ENCODE data around the gene NR0B2.
"Not testable (repeated sequence)": the region's sequence is repeated elsewhere in the genome, so short reads cannot be mapped to it uniquely, and the experiment has no call there.

NR0B2 gene

DNA sequence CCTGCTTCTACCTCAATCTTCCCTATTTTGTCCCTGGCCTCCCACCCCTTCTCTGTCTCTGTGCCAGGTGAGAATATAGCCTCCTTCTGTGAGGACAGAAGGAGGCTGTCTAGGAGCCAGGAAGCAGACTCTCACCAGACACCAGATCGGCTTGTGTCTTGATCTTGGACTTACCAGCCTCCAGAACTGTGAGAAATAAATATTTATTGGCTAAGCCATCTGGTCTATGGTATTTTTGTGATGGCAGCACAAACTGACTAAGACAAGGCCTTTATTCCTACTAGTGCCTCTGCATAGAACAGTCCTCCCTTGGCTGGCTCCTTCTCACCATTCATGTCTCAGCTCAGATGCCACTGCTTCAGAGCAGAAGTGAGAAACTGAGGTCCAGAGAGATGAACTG, 25.5 kb downstream of the NR0B2 start:
- no peak for DNase-seq

DNA sequence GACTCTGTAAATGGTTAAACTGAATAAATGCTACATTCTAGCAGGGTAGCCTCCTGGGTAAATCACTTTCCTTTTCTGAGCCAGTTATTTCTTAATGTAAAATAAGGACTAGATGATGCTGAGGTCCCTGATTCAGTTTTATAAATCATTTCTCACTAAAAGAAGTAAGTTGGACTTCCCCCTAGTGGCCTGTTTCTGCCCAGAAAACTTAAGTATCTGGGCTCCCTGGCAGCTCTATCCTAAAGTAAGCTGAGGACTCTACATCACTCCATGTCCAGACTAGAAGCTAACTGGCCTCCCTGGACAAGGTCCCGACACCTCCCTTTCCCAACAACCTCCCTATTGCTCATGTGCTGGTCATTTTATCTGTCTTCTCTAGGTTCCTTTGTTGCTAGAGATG, 26.6 kb downstream of the NR0B2 start:
- DNase-seq: no peak

DNA sequence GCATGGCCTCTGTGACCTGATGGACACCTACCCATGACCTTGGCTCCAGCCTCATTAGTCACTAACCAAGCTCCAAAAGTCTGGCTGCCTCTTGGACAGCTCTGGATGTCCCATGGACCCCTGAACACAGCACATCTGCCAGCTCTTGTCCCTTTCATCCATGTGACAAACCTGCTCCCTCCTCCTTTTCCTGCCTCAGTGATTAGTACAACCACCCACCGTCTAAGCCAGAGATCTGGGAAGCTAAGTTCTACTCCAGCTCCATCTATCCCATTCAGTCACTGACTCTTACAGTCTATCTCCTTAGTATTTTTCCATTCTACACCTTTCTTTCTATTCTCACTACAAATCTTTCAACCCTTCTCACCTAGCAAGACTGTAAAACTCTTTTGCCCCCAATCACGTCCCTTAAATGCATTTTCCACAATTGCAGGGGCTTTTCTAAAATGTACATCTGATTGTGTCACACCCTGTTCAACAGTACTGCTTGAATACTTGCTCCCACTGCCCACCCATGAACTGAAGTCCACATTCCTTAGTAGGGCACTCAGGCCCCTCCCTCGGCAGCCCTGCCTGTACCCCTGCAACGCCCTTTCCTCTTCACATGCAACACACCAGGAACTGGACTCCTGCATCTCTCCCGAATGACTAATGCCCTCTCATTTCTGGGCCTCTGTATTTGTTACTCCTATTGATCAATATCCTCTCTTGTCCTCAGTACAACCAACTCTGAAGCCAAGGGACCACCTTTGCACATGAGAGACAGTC, 30.9 kb downstream of the NR0B2 start:
- no peak for DNase-seq

DNA sequence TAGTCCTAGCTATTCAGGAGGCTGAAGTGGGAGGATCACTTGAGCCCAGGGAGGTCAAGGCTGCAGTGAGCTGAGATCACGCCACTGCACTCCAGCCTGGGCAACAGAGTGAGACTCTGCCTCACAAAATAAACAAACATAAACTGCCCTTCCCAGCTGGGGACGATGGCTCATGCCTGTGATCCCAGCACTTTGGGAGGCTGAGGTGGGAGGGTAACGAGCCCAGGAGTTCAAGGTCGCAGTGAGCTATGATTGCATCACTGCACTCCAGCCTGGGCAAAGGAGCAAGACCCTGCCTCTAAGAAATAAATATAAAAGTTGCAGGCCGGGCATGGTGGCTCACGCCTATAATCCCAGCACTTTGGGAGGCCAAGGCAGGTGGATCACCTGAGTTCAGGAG, 32.2 kb downstream of the NR0B2 start:
- not testable (repeated sequence) for DNase-seq

DNA sequence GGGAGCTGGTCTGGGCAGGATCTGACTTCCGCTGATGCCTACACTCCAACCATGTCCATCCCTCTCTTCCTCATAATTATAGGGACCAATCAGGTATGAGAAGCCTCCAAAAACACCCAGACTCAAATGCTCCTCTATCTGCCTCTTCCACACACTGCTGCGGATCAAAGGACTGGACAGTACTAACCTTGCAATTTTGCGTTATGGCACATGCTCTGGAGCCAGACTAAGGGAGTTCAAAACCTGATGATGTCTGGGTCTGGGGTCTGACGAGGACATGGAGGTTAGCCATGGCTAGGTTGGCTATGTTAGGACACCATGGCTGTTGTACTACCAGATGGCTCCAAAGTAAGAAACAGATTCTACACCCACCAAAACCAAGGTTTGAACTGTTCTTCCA, 34.0 kb downstream of the NR0B2 start:
- no peak for DNase-seq

DNA sequence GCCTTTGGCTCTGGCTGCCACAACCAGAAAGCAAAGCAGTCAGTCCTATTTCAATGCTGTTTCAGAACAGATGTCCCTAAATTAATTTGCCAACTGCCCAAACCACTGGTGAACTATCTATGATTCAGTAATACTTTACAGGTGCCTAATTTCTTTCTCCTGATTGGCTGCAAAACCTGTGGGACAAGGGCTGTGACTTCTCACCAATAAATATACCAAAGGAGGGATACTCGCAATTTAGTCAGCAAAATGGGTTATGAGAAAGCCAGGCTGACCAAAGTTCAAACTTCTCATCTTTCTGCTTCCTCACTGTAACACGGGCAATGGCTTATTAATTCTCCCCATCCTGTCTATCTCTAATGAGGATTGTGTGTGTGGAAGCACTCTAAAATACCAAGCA, 36.4 kb downstream of the NR0B2 start:
- no peak for DNase-seq

DNA sequence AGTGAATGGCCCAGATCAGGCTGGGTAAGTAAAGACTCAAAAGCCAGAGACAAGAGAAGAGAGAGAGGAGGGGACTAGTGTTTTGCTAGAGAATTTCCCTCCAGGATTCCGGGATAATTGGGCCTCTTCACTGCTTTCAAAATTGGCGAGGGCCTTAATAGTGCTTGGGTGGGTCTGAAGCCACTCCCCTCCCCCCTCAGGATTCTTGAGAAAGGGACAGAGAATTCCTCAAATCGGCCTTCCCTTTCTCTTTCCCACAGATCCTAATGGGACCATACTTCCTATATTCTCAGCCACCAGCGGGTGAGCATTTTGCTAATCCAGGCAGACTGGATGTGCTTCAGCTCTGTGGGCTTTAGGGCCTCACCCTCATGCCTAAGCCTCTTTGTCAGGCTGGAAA, 38.9 kb downstream of the NR0B2 start:
- DNase-seq: no peak

GRCh38 chr1:26873097-26873496, 40.7 kb downstream of the NR0B2 start:
- DNase-seq: not testable (repeated sequence)

- DNase-seq: peak; percentile 90 to 96
These were observed 48.9 kb downstream of the NR0B2 start for GRCh38 chr1:26864610-26865480.

GRCh38 chr1:26863685-26864077, 50.1 kb downstream of the NR0B2 start:
- no peak for DNase-seq

GRCh38 chr1:26862781-26863684, 50.7 kb downstream of the NR0B2 start, which contains the start of gene SFN:
Gene SFN (plus strand): TSS chr1:26863149. CDS start chr1:26863213, 64 bp downstream.
- no peak for DNase-seq

DNA sequence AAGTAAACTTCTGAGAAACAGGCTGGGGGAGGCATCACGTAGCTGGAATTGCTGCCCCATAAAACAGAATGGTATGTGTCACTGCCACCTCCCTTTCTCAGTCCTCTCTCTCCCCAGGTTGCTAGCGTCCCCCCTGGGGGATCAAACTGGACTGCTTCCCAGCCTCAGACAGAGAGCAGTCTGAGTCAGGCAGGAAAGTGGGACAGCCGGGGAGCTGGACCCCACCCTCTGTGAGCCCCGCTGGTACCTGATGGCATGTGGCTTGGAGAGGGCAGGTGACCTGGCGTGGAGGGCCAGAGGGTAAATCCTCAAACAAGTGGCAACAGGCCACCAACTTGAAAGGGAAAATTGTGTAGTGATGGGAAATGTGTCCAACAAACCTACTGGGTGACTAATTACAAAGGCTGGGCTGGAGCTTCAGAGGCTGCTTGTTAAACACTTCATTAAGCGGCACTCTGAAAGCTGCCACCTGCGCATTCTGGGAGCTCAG, 51.8 kb downstream of the NR0B2 start:
- DNase-seq: no peak
